GM20431 (cell line): ENCODE results near the gene JAKMIP3.
"Not testable (repeated sequence)": the region's sequence is repeated elsewhere in the genome, so short reads cannot be mapped to it uniquely, and the experiment has no call there.

ENCODE experiments used
- in situ Hi-C: fragments of 300-500 bp; cut with MseI, MboI; formaldehyde crosslinking; loops from one replicate; pipeline ENCODE4 v1.15.0; 2020; ENCODE audit warnings: low sequenced_read_pairs; ENCODE audit not compliant: unreplicated experiment

The JAKMIP3 gene

GRCh38 chr10:132062641-132063390 is 2.9 kb upstream of the JAKMIP3 start:
- in situ Hi-C loops: no loop called here

- in situ Hi-C loops: no loop called here
These were observed 2.3 kb upstream of the JAKMIP3 start for GRCh38 chr10:132063432-132063831.

- in situ Hi-C loops: no loop called here
These were observed 1.5 kb upstream of the JAKMIP3 start for GRCh38 chr10:132064082-132064755.

GRCh38 chr10:132064771-132065437 is 842 bp upstream of the JAKMIP3 start:
- in situ Hi-C loops: no loop called here

- in situ Hi-C loops: no loop called here
These were observed 440 bp downstream of the JAKMIP3 start for GRCh38 chr10:132066186-132066585.

DNA sequence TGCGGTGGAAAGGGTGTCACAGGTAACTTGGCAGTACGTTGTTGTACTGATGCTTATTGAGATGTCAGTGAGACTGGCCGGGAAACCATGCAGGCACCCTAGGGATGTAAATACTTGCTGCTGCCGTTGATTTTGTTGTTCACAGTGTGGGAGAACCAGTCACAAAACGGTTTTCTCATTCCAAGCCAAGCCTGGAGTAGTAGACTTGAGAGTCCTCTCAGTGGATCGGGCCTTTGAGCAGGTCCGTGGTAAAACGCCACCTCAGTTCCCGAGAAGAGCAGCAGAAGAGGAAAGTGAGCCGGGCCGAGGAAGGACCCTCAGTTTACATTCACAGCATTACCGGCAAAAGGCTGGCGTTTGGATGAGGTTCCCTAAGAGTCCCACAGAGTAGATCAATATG is 1.1 kb downstream of the JAKMIP3 start:
- in situ Hi-C loops: no loop called here

GRCh38 chr10:132068431-132069121 is 2.8 kb downstream of the JAKMIP3 start:
- in situ Hi-C loops: no loop called here

DNA sequence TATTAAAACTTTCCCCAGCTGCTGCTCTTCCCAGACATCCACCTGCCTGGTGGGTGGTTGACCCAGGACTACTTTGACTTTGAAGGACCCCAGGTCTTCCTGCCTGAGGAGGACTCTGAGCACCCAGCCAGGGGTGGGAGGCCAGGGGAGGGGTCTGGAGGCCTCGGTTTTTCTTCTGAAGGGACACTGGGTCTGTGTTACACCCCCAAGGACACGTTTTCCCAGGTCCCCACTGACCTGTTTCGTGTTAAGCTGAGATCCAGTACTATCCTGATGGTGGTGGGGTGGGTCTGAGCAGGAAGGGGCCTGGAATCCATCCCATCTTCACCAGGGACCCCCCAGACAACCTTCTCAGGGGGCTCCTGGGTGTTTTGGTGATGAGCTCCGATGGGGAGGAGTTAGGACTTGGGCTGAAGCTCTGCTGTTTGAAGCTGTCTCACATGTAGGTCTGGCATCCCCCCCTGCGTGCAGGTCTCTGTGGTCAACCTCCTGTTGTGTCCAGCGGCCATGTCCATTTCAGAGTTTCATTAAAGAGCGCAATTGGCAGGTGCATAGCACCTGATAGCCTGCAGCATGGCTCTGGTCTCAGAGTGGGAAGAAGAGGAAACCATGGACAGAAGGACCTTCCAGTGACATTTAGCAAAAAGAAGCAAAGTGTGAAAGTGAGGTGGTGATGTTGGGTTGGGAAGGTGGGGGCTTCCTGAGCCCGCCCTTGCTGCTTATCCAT is 3.5 kb downstream of the JAKMIP3 start:
- in situ Hi-C loops: no loop called here

DNA sequence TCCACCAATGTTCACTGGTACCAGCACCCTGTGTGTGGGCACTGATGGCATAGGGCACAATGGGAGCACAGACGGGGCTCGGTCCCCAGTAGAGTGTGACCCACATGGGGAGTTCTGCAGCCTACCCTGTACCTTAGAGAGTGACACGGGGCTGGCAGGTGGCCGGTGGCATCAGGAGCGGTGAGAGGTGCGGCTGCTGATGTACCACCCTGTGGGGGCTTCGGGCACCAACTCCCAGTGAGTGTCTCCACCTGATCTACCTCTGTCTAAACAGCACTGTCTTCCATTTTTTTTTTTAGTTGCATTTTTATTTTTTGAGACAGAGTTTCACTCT is 4.1 kb downstream of the JAKMIP3 start:
- in situ Hi-C loops: no loop called here

GRCh38 chr10:132070724-132071123 is 5.0 kb downstream of the JAKMIP3 start:
- in situ Hi-C loops: no loop called here

GRCh38 chr10:132071667-132072066 is 5.9 kb downstream of the JAKMIP3 start:
- in situ Hi-C loops: no loop called here

DNA sequence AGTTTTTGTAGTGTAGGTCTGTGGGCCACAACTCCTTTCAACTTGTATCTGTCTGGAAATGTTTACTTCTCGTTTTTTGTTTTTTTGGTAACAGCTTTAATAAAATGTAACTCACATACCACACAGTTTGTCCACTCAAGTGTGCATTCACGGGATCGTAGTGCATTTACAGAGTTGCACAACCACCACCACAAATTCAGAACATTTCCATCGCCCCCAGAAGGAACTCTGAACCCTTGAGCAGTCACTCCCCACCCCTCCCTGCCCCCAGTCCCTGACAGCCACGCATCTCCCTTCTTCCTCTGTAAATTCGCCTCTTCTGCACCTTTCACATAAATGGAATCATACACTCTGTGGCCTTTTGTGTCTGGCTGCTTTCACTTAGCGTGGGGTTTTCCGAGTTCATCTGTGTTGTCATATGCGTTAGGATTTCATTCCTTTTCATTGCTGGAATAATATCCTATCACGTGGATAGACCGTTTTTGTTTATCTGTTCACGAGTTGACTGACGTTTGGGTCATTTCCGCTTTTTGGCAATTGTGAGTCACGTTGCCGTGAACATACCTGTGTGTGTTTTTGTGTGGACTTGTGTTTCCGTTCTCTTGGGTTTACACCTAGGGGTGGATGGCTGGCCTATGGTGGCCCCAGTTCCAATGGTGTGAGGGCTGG is 10.3 kb downstream of the JAKMIP3 start:
- in situ Hi-C loops: no loop called here

DNA sequence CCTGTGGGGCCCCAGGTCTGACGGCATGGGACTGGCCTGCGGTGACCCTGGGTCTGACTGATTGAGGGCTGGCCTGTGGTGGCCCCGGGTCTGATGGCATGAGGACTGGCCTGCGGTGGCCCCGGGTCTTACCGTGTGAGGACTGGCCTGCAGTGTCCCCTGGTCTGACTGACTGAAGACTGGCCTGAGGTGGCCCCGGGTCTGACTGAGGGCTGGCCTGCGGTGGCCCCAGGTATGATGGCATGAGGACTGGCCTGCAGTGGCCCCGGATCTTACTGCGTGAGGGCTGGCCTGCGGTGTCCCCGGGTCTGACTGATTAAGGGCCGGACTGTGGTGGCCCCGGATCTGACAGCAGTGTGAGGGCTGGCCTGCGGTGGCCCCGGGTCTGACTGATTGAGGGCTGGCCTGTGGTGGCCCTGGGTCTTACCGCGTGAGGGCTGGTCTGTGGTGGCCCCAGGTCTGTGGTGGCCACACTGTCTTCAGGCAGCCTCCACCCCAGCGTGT is 10.9 kb downstream of the JAKMIP3 start:
- in situ Hi-C loops: no loop called here

- in situ Hi-C loops: no loop called here
These were observed 11.3 kb downstream of the JAKMIP3 start for GRCh38 chr10:132077091-132077490.

- in situ Hi-C loops: no loop called here
These were observed 13.1 kb downstream of the JAKMIP3 start for GRCh38 chr10:132078746-132079345.

DNA sequence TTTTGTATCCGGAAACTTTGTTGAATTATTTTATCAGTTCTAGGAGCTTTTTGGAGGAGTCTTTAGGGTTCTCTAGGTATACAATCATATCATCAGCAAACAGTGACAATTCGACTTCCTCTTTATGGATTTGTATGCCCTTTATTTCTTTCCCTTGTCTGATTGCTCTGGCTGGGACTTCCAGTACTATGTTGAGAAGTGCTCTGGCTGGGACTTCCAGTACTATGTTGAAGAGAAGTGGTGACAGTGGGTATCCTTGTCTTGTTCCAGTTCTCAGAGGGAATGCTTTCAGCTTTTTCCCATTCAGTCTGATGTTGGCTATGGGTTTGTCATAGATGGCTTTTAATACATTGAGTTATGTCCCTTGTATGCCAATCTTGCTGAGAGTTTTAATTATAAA is 18.6 kb downstream of the JAKMIP3 start:
- in situ Hi-C loops: not testable (repeated sequence)

DNA sequence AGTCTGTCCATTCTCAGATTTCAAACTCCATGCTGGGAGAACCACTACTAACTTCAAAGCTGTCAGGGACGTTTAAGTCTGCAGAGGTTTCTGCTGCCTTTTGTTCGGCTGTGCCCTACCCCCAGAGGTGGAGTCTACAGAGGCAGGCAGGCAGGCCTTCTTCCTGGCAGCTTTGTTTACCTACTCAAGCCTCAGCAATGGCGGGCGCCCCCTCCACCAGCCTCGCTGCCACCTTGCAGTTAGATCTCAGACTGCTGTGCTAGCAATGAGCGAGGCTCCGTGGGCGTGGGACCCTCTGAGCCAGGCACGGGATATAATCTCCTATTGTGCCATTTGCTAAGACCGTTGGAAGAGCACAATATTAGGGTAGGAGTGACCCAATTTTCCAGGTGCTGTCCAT is 27.5 kb downstream of the JAKMIP3 start:
- in situ Hi-C loops: not testable (repeated sequence)

DNA sequence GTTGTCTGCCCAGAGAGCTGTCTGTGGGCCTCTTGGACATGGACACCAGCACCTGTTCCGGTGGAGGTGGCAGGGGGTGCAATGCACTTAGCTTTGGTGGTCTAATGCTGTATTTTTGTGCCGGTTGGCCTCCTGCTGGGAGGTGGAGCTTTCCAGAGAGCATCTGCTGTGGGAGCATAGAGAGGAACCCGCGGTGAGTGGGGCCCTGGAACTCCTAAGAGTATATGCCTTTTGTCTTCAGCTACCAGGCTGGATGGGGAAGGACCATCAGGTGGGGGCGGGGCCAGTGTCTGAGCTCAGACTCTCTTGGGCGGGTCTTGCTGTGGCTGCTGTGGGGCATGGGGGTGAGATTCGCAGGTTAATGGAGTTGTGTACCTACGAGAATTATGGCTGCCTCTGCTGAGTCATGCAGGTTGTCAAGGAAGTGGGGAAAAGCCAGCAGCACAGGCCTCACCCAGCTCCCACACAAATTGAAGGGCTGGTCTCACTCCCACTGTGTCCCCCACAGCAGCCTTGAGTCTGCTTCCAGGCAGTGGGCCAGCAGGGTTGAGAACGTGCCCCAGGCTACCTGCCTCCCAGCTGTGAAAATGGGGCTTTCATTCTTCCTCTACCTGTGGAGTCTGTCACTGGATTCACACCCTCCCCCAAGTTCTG is 29.0 kb downstream of the JAKMIP3 start:
- in situ Hi-C loops: no loop called here
